Panc1 (cell line): ENCODE data around the gene CDKN1A. TPM values are rescaled to one million over a fixed set of nuclear protein-coding genes. Genes with fewer than 3 reads are reported as not detected.
A peak's percentile ranks its signal among the peaks of the same experiment; 100 is the strongest.

Experiments
- ATAC-seq: fragments of 200-7000 bp; cut with Tn5 transposase; 2 replicates; pipeline ENCODE4 v1.9.1; 2020; ENCODE audit warnings: mild to moderate bottlenecking, moderate library complexity
- BruUV-seq: library from RNA; stranded (reverse); fragments of 400-500 nt; replicated peaks from 2 replicates; lab custom pipeline; 2021; lab: Mats Ljungman, UMichigan
- CTCF ChIA-PET: fragments of 300-600 bp; sonication (Branson Sonifier 250); formaldehyde crosslinking; loops from one replicate; lab custom pipeline; 2022; ENCODE audit warnings: antibody characterized with exemption; lab: Charles Lee
- POLR2A ChIA-PET: fragments of 300-600 bp; sonication (Branson Sonifier 250); formaldehyde crosslinking; loops from one replicate; lab custom pipeline; 2022; ENCODE audit warnings: antibody characterized with exemption; lab: Charles Lee
- DNase-seq: peaks from one replicate; pipeline ENCODE4 v3.0.0-alpha.2; 2010; ENCODE audit warnings: low read depth, low spot score
- H3K27ac ChIP-seq: 2 replicates; pipeline ENCODE4 v1.5.1; 2011; ENCODE audit warnings: mild to moderate bottlenecking, low read length, inconsistent platforms
- H3K27me3 ChIP-seq: fragments of 200-500 bp; sonication (Bioruptor generic); 2 replicates; pipeline ENCODE4 v1.6.0; 2014; ENCODE audit warnings: low read length, inconsistent platforms; ENCODE audit not compliant: control insufficient read depth, insufficient read depth
- H3K36me3 ChIP-seq: fragments of 200-500 bp; sonication (Bioruptor generic); 2 replicates; pipeline ENCODE4 v1.5.1; 2014; ENCODE audit warnings: inconsistent platforms, mild to moderate bottlenecking, low read length, moderate library complexity; ENCODE audit not compliant: control insufficient read depth, insufficient read depth
- H3K4me1 ChIP-seq: 2 replicates; pipeline ENCODE4 v1.5.1; 2011; ENCODE audit warnings: inconsistent platforms, mild to moderate bottlenecking, low read length, moderate library complexity; ENCODE audit not compliant: control insufficient read depth, insufficient read depth
- H3K4me3 ChIP-seq, 2 experiments: 2 replicates each; pipeline ENCODE4 v1.5.1; 2011 to 2012; ENCODE audit warnings: low read depth in 2 of 2, low read length in 2 of 2, mild to moderate bottlenecking in 2 of 2, inconsistent platforms in 1 of 2, moderate library complexity in 1 of 2
- H3K9me3 ChIP-seq: fragments of 200-500 bp; sonication (Bioruptor generic); 2 replicates; pipeline ENCODE4 v1.5.1; 2014; ENCODE audit warnings: low read depth, mild to moderate bottlenecking, inconsistent platforms, low read length, moderate library complexity; ENCODE audit not compliant: control insufficient read depth, insufficient read depth
- CTCF ChIP-seq: fragments of 450-650 bp; IDR thresholded peaks from 2 replicates; pipeline ENCODE4 v1.5.1; 2017; ENCODE audit warnings: mild to moderate bottlenecking
- POLR2AphosphoS5 ChIP-seq: IDR thresholded peaks from 2 replicates; pipeline ENCODE4 v1.6.1; 2012; ENCODE audit warnings: mild to moderate bottlenecking, low read depth, low read length, moderate library complexity
- REST ChIP-seq, 2 experiments: IDR thresholded peaks; 2 replicates each; pipeline ENCODE4 v1.6.1; 2011 to 2012; ENCODE audit warnings: low read depth in 2 of 2, control low read depth in 1 of 2, low read length in 1 of 2, mild to moderate bottlenecking in 1 of 2, moderate library complexity in 1 of 2; ENCODE audit not compliant: insufficient read depth in 1 of 2
- SIN3A ChIP-seq: IDR thresholded peaks from 2 replicates; pipeline ENCODE4 v1.6.1; 2012; ENCODE audit warnings: low read depth, mild to moderate bottlenecking, low read length, moderate library complexity, borderline replicate concordance; ENCODE audit not compliant: insufficient read depth
- TCF7L2 ChIP-seq: IDR thresholded peaks from 2 replicates; pipeline ENCODE4 v1.6.1; 2011; ENCODE audit warnings: mild to moderate bottlenecking, low read depth, low read length, inconsistent platforms
- in situ Hi-C: cut with HindIII; loops from 2 replicates; pipeline ENCODE4 v1.10.0; 2016; ENCODE audit warnings: low sequenced_read_pairs, low pct_unique_long_range_greater_than_20kb
- intact Hi-C: fragments of 100-400 bp; cut with micrococcal nuclease; formaldehyde crosslinking; loops from one replicate; pipeline ENCODE4 v1.10.0; 2022; ENCODE audit not compliant: unreplicated experiment
- total RNA-seq: library from RNA; stranded (reverse); gene quantifications from one replicate; pipeline ENCODE4 v1.2.1, GENCODE V29; 2021; ENCODE audit not compliant: unreplicated experiment

The CDKN1A gene
- total RNA-seq, 1 experiment from 2014 or later = 46.2 TPM

- TF ChIP-seq TCF7L2 (no peak), SIN3A (no peak), REST (IDR thresholded peaks at IDR 0.05; ENCODE audit: insufficient read depth in 1 of 2, low read depth in 2 of 2, low read length in 1 of 2) (no peak), CTCF (no peak), POLR2AphosphoS5 (no peak)
- DNase-seq (no peak), ATAC-seq (no peak)
- no peaks in the 10 kb centered on the region for H3K27me3 ChIP-seq
- in situ Hi-C loops = no loop called here
- H3K27ac ChIP-seq = no peak overlapping the region
- no peaks in the 10 kb centered on the region for H3K9me3 ChIP-seq
- CTCF ChIA-PET = interaction anchor here (1.7 kb wide), 1 partner anchor 24 kb away, joined by 4 read pairs; no protein-coding TSS in a partner anchor
- POLR2A ChIA-PET = interaction anchor here (0.7 kb wide), 1 partner anchor 18 kb away, joined by 6 read pairs; no protein-coding TSS in a partner anchor
- intact Hi-C loops = no loop called here
- H3K36me3 ChIP-seq = no peaks in the 10 kb centered on the region
- H3K4me3 ChIP-seq = no peak overlapping the region
- no TSS peak for BruUV-seq
- peaks cover 6% of the 10 kb centered on the region; the same call in 1 of the 2 replicates for H3K4me1 ChIP-seq
Measured at GRCh38 chr6:36734486-36735060, 56.1 kb downstream of the CDKN1A start.

GRCh38 chr6:36735110-36736071 is 56.9 kb downstream of the CDKN1A start:
- intact Hi-C loops = no loop called here
- H3K27me3 ChIP-seq = no peaks in the 10 kb centered on the region
- H3K36me3 ChIP-seq = no peaks in the 10 kb centered on the region
- CTCF ChIA-PET = interaction anchor here (1.7 kb wide), 1 partner anchor 24 kb away, joined by 4 read pairs; no protein-coding TSS in a partner anchor
- in situ Hi-C loops = no loop called here
- no peak overlapping the region; the same call in 1 of the 2 replicates for H3K27ac ChIP-seq
- H3K4me1 ChIP-seq = peaks cover 6% of the 10 kb centered on the region; the same call in 1 of the 2 replicates
- H3K4me3 ChIP-seq = no peak overlapping the region
- BruUV-seq = no TSS peak
- peak; percentile 60 for ATAC-seq
- DNase-seq = no peak
- no peaks in the 10 kb centered on the region for H3K9me3 ChIP-seq
- no peak for TF ChIP-seq SIN3A
- no peak for TF ChIP-seq POLR2AphosphoS5
- TF ChIP-seq CTCF = no peak
- no peak for TF ChIP-seq TCF7L2
- no peak for TF ChIP-seq REST (IDR thresholded peaks at IDR 0.05; ENCODE audit: insufficient read depth in 1 of 2, low read depth in 2 of 2, low read length in 1 of 2)
- POLR2A ChIA-PET = interaction anchor here (0.7 kb wide), 1 partner anchor 19 kb away, joined by 6 read pairs; no protein-coding TSS in a partner anchor
